ENCODE data around the gene OXNAD1.
A peak's percentile ranks its signal among the peaks of the same experiment; 100 is the strongest.

OXNAD1 gene

DNA sequence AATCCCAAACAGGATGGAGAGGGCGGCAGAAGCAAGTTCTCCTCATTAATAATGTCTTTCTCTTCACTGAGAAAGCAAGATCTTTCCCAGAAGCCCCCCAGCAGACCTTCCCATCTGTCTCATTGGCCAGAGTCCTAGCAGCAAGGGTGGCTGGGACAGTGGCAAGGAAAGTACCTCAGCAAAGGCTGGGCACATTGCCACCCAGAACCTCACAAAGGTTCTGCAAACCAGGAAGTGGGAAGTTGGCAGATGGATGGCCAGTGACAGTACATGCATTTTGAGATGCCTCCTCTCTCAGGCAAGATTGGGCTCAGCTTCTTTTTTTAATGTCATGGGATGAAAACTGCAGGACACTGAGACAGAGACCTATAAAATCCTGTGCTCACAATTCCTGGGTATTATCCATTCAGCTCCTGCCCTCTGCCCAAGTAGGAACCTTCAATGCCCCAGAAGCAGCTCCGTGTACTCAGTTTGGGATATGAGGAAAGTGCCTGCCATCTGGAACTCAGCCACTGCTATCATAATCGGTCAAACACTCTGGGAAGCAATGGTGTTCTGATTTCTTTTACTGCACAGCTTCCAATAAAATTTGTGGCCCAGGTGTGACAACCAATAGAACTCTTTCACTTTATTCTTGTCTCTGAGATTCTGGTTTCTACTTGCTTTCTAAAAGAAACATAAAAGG is 25.8 kb upstream of the OXNAD1 start:
- no peak for DNase-seq (ENCODE audit: extremely low read depth, low read depth)
- TF ChIP-seq, protein P1, sequence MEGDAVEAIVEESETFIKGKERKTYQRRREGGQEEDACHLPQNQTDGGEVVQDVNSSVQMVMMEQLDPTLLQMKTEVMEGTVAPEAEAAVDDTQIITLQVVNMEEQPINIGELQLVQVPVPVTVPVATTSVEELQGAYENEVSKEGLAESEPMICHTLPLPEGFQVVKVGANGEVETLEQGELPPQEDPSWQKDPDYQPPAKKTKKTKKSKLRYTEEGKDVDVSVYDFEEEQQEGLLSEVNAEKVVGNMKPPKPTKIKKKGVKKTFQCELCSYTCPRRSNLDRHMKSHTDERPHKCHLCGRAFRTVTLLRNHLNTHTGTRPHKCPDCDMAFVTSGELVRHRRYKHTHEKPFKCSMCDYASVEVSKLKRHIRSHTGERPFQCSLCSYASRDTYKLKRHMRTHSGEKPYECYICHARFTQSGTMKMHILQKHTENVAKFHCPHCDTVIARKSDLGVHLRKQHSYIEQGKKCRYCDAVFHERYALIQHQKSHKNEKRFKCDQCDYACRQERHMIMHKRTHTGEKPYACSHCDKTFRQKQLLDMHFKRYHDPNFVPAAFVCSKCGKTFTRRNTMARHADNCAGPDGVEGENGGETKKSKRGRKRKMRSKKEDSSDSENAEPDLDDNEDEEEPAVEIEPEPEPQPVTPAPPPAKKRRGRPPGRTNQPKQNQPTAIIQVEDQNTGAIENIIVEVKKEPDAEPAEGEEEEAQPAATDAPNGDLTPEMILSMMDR (IDR thresholded peaks at IDR 0.05; ENCODE audit: low read depth, low read length, missing control alignments): no peak

DNA sequence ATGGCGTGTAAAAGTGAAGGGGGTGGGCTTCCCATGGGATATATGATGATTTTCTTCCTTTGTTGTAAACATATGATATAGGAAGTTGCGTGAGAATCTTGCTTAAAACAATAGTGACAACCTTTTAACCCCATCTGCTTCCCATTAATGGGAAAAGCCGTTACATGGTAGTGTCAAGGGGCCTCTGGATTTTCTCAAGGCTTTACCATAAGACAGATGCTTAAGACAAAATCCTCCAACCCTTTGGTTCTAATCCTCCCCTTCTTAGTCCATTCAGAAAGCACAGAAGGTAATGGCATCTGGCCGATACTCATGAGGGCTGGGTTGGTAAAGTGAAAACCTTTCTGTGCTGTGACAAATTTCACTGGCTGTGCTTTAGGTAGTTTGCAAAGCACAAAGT is 25.2 kb upstream of the OXNAD1 start:
- H3K4me3 ChIP-seq (replicated peaks; ENCODE audit: low read depth, low read length): no peak overlapping the region
- TF ChIP-seq, protein P1 (IDR thresholded peaks at IDR 0.05; ENCODE audit: low read depth, low read length, missing control alignments): no peak
- DNase-seq (ENCODE audit: extremely low read depth, low read depth): peak; percentile 48

More for the DNA sequence above, 25.8 kb upstream of the OXNAD1 start:
- H3K4me3 ChIP-seq (replicated peaks; ENCODE audit: low read depth, low read length): no peak overlapping the region

DNA sequence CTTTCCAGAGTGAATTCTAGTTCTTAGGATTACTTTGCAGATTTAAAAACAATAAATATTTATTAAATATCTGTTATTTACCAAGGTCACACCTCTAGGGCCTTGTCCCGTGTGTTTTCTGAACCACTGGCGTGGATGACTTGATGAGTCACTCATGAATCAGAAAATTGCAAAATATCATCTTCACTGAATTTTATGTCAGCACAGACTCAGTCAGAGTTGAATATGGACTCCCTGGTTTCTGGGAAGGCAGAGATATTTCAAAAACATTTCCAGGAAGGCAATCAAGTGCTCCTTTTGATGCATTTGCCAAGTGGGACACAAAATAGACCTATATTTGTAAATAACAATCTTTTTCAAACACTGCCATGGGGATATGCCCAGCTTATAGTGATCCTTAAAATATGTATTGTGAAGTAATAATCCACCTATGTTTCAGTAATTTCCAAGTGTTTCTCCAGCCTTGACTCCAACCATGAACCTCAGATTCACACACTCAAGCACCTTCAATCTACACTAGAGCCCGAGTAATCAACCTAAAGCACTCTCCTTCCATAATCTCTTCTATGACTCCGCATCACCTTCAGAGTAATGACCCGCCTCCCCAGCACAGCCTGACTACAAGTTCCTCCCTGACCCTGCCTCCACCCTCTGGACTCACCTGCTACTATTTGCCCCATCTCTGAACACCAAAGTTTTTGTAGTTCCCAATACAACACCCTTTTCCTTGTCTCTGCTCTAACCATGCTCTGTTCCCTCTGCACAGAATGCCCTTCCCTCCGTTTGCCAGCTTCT is 24.6 kb upstream of the OXNAD1 start:
- TF ChIP-seq, protein P1 (IDR thresholded peaks at IDR 0.05; ENCODE audit: low read depth, low read length, missing control alignments): no peak
- H3K4me3 ChIP-seq (replicated peaks; ENCODE audit: low read depth, low read length): no peak overlapping the region
- DNase-seq (ENCODE audit: extremely low read depth, low read depth): no peak

DNA sequence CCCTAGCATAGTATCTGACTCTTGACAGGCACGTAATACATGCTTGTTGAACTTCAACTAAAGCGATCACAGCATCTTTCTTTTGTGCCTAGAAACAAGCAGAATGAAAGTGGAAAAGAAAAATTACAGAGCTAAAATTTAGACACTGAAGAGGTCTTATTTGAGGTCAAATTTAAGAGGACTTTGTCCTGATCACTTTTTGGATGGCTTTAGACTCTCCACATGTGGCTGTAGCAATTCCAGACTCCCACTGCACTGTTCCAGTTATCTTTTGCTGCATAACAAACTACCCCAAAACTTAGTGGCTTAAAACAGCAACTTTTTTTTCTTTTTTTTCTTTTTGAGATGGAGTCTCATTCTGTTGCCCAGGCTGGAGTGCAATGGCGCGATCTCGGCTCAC is 23.8 kb upstream of the OXNAD1 start:
- no peak overlapping the region for H3K4me3 ChIP-seq (replicated peaks; ENCODE audit: low read depth, low read length)
- DNase-seq (ENCODE audit: extremely low read depth, low read depth): no peak
- TF ChIP-seq, protein P1 (IDR thresholded peaks at IDR 0.05; ENCODE audit: low read depth, low read length, missing control alignments): no peak

DNA sequence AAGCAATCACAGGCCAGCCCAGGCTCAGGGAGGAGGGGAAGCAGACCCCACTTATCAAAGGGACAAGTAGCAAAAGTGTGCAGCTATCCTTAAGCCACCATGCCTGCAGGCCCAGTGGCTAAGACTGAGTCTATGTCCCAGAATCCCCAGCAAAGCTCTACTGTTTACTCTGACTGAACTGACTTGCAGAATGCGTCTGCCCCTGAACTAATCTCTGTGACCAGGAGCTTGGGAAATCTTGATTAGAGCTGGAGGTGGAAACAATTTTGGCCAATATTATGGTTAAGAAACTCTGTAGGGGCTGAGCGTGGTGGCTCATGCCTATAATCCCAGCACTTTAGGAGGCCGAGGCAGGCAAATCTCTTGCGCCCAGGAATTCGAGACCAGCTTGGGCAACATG is 22.8 kb upstream of the OXNAD1 start:
- no peak overlapping the region for H3K4me3 ChIP-seq (replicated peaks; ENCODE audit: low read depth, low read length)
- DNase-seq (ENCODE audit: extremely low read depth, low read depth): no peak
- TF ChIP-seq, protein P1 (IDR thresholded peaks at IDR 0.05; ENCODE audit: low read depth, low read length, missing control alignments): no peak

DNA sequence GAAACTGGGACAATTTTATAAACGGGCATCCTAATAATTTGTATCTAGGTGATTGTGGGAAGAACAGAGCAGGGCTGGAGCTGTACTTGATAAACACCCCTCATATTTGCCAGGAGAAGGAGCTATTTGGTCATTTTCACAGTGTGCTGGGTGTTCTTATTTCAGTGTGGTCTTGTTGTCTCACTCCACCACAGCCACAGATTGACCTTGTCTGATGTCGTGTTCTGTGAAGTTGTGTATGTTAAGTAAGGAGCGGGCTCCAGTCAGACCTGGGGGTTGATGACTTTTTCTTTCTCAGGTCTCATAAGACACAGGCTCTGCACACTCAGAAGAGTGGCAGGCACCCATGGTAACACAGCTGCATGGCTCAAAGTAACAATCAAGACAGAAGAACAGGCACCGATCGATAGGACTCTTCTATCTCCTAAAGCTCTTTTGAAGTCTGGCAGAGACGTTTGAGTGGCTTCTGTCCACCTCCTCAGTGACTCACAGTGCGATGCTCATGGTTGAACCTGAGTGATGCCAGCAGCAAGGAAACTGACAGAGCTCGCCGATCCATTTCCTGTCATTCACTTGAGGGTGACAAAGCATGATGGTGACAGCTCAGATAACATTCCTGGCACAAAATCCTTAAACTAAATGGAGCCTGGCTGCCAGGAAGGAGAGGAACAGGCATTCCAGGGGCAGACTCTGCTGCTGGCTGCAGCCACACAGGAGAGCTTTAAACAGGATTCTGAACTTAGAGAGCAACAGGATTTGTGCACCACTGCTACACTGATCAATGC is 21.1 kb upstream of the OXNAD1 start:
- DNase-seq (ENCODE audit: extremely low read depth, low read depth): no peak
- TF ChIP-seq, protein P1 (IDR thresholded peaks at IDR 0.05; ENCODE audit: low read depth, low read length, missing control alignments): no peak
- no peak overlapping the region for H3K4me3 ChIP-seq (replicated peaks; ENCODE audit: low read depth, low read length)
